Activated CD8-positive, alpha-beta memory T cell treated with anti-CD3 and anti-CD28 coated beads for 36 hours (primary cell): ENCODE measurements around the gene CCDC57. TPM values are rescaled to one million over a fixed set of nuclear protein-coding genes. Genes with fewer than 3 reads are reported as not detected.
"Not testable (repeated sequence)": the region's sequence is repeated elsewhere in the genome, so short reads cannot be mapped to it uniquely, and the experiment has no call there.

Experiments used
- CTCF ChIA-PET: fragments of 350-600 bp; sonication (Branson Sonifier 250); formaldehyde crosslinking; loops from one replicate; lab custom pipeline; 2021; ENCODE audit warnings: antibody characterized with exemption; lab: Charles Lee
- POLR2A ChIA-PET: fragments of 350-600 bp; sonication (Branson Sonifier 250); formaldehyde crosslinking; loops from one replicate; lab custom pipeline; 2021; ENCODE audit warnings: antibody characterized with exemption; lab: Charles Lee
- total RNA-seq, 2 experiments: library from RNA; stranded (reverse); gene quantifications; one replicate each; pipeline ENCODE4 v1.2.3, GENCODE V29; 2021

CCDC57 gene
- 10 to 100 TPM; 69.8 to 73.0 TPM for total RNA-seq

- POLR2A ChIA-PET: interaction anchor here (1.0 to 1.2 kb wide), 3 partner anchors 12 to 107 kb away, joined by 4 to 5 read pairs (median 4); partner anchors contain the start of gene SLC16A3
Observed at GRCh38 chr17:82212331-82213250, at the start of gene CCDC57. CCDC57 (minus strand) TSS chr17:82212842; CDS start chr17:82201944, 10,898 bp downstream.

GRCh38 chr17:82262344-82262743, 49.7 kb upstream of the CCDC57 start:
- ChIA-PET POLR2A (no interaction called here), CTCF (interaction anchor here (0.6 to 0.7 kb wide), 2 partner anchors 12 to 72 kb away, joined by 3 read pairs; no protein-coding TSS in a partner anchor)

More at GRCh38 chr17:82212331-82213250, at the start of gene CCDC57:
- CTCF ChIA-PET: interaction anchor here (0.6 to 1.1 kb wide), 2 partner anchors 135 to 146 kb away, joined by 3 read pairs; no protein-coding TSS in a partner anchor

GRCh38 chr17:82259972-82260961, 47.6 kb upstream of the CCDC57 start:
- POLR2A ChIA-PET, CTCF ChIA-PET: not testable (repeated sequence)

GRCh38 chr17:82258555-82258954, 45.9 kb upstream of the CCDC57 start:
- POLR2A ChIA-PET: no interaction called here
- CTCF ChIA-PET: no interaction called here

GRCh38 chr17:82257473-82257872, 44.8 kb upstream of the CCDC57 start:
- CTCF ChIA-PET: interaction anchor here (0.8 to 1.6 kb wide), 4 partner anchors 19 to 77 kb away, joined by 3 to 4 read pairs (median 3); no protein-coding TSS in a partner anchor
- POLR2A ChIA-PET: interaction anchor here (0.5 kb wide), 1 partner anchor 559 kb away, joined by 5 read pairs; no protein-coding TSS in a partner anchor

- ChIA-PET CTCF (interaction anchor here (0.7 to 1.6 kb wide), 3 partner anchors 8 to 20 kb away, joined by 3 to 4 read pairs (median 3); no protein-coding TSS in a partner anchor), POLR2A (interaction anchor here (0.6 to 0.7 kb wide), 2 partner anchors 9 to 18 kb away, joined by 7 to 8 read pairs; no protein-coding TSS in a partner anchor)
Observed at GRCh38 chr17:82256242-82256885, 43.7 kb upstream of the CCDC57 start.

GRCh38 chr17:82255402-82255972, 42.8 kb upstream of the CCDC57 start:
- CTCF ChIA-PET: interaction anchor here (0.7 to 1.0 kb wide), 2 partner anchors 9 to 41 kb away, joined by 3 read pairs; no protein-coding TSS in a partner anchor
- POLR2A ChIA-PET: interaction anchor here (0.7 kb wide), 1 partner anchor 17 kb away, joined by 7 read pairs; no protein-coding TSS in a partner anchor

- CTCF ChIA-PET: interaction anchor here (1.0 to 1.4 kb wide), 2 partner anchors 42 to 66 kb away, joined by 3 to 4 read pairs; no protein-coding TSS in a partner anchor
- POLR2A ChIA-PET: not testable (repeated sequence)
Observed at GRCh38 chr17:82254746-82255145, 42.1 kb upstream of the CCDC57 start.

- CTCF ChIA-PET: interaction anchor here (1.4 kb wide), 1 partner anchor 67 kb away, joined by 4 read pairs; no protein-coding TSS in a partner anchor
- POLR2A ChIA-PET: not testable (repeated sequence)
Observed at GRCh38 chr17:82254096-82254495, 41.5 kb upstream of the CCDC57 start.

- ChIA-PET POLR2A (no interaction called here), CTCF (interaction anchor here (1.6 kb wide), 1 partner anchor 11 kb away, joined by 4 read pairs; no protein-coding TSS in a partner anchor)
Observed at GRCh38 chr17:82253179-82253544, 40.5 kb upstream of the CCDC57 start.

GRCh38 chr17:82252511-82253178, 40.0 kb upstream of the CCDC57 start:
- CTCF ChIA-PET: interaction anchor here (1.6 kb wide), 1 partner anchor 10 kb away, joined by 4 read pairs; no protein-coding TSS in a partner anchor
- POLR2A ChIA-PET: no interaction called here

GRCh38 chr17:82250868-82251500, 38.3 kb upstream of the CCDC57 start:
- POLR2A ChIA-PET: interaction anchor here (0.8 kb wide), 2 partner anchors 9 to 46 kb away, joined by 3 to 5 read pairs; no protein-coding TSS in a partner anchor
- CTCF ChIA-PET: interaction anchor here (0.9 kb wide), 2 partner anchors 11 to 70 kb away, joined by 3 to 4 read pairs; no protein-coding TSS in a partner anchor

GRCh38 chr17:82249896-82250581, 37.4 kb upstream of the CCDC57 start:
- CTCF ChIA-PET: interaction anchor here (0.9 kb wide), 2 partner anchors 12 to 71 kb away, joined by 3 to 4 read pairs; no protein-coding TSS in a partner anchor
- POLR2A ChIA-PET: interaction anchor here (0.8 kb wide), 1 partner anchor 47 kb away, joined by 5 read pairs; no protein-coding TSS in a partner anchor

GRCh38 chr17:82248815-82249674, 36.4 kb upstream of the CCDC57 start:
- POLR2A ChIA-PET: no interaction called here
- CTCF ChIA-PET: no interaction called here
